H1 (cell line): Measurements from ENCODE around the gene EMX1. TPM values are rescaled to one million over a fixed set of nuclear protein-coding genes. Genes with fewer than 3 reads are reported as not detected.

ENCODE experiments used
- CTCF ChIA-PET: fragments of 300-600 bp; sonication (Branson Sonifier 250); formaldehyde crosslinking; loops from one replicate; lab custom pipeline; 2021; ENCODE audit not compliant: partially characterized antibody; lab: Charles Lee
- POLR2A ChIA-PET: fragments of 300-600 bp; sonication (Branson Sonifier 250); formaldehyde crosslinking; loops from one replicate; lab custom pipeline; 2021; ENCODE audit warnings: inconsistent platforms; ENCODE audit not compliant: partially characterized antibody; lab: Charles Lee
- DNase-seq, 2 experiments: peaks; one replicate each; pipeline versions ENCODE4 v3.0.0 to v3.0.0-alpha.2; 2010 to 2022; ENCODE audit warnings: low spot score in 2 of 2, low read depth in 1 of 2, mixed read lengths in 1 of 2
- FAIRE-seq: peaks from 2 replicates; lab custom pipeline; 2011; peaks lifted over from hg19 to GRCh38; lab: Jason Lieb, UNC
- H2AFZ ChIP-seq: 2 replicates; pipeline ENCODE4 v1.8.1; 2012; ENCODE audit warnings: low read length, inconsistent platforms
- H2AK5ac ChIP-seq: 2 replicates; pipeline ENCODE4 v1.6.1; 2013; ENCODE audit warnings: low read depth, low read length
- H2BK120ac ChIP-seq: replicated peaks from 2 replicates; pipeline ENCODE3; 2013; ENCODE audit warnings: low read depth, low read length, inconsistent platforms
- H2BK12ac ChIP-seq: 2 replicates; pipeline ENCODE4 v1.6.1; 2013; ENCODE audit warnings: low read depth, low read length
- H2BK15ac ChIP-seq: 2 replicates; pipeline ENCODE4 v1.6.1; 2013; ENCODE audit warnings: low read length
- H2BK20ac ChIP-seq: 2 replicates; pipeline ENCODE4 v1.6.1; 2013; ENCODE audit warnings: low read length
- H2BK5ac ChIP-seq: 2 replicates; pipeline ENCODE4 v1.6.1; 2013; ENCODE audit warnings: low read depth, low read length
- H3K14ac ChIP-seq: 2 replicates; pipeline ENCODE4 v1.6.1; 2013; ENCODE audit warnings: inconsistent platforms; ENCODE audit not compliant: insufficient read length
- H3K18ac ChIP-seq: 2 replicates; pipeline ENCODE4 v1.6.1; 2013; ENCODE audit warnings: low read length; ENCODE audit errors: extremely low read depth
- H3K23ac ChIP-seq: 2 replicates; pipeline ENCODE4 v1.6.1; 2013; ENCODE audit warnings: inconsistent platforms; ENCODE audit not compliant: insufficient read length
- H3K23me2 ChIP-seq: 2 replicates; pipeline ENCODE4 v1.6.1; 2013; ENCODE audit warnings: low read depth, low read length
- H3K27ac ChIP-seq: 2 replicates; pipeline ENCODE4 v1.6.1; 2011; ENCODE audit warnings: low read depth, low read length, inconsistent platforms
- H3K27me3 ChIP-seq, 4 experiments: replicated peaks in 1 of 4; 1 replicate in 1 of 4; 2 replicates in 3 of 4; pipeline versions ENCODE4 v1.6.1 to v1.8.1; 2011 to 2013; ENCODE audit warnings: low read length in 3 of 4, mild to moderate bottlenecking in 3 of 4, inconsistent platforms in 2 of 4, mixed read lengths in 2 of 4, moderate library complexity in 1 of 4; ENCODE audit not compliant: control insufficient read depth in 3 of 4, insufficient read depth in 3 of 4; ENCODE audit errors: extremely low read depth in 1 of 4
- H3K36me3 ChIP-seq, 4 experiments: 2 replicates each; pipeline versions ENCODE4 v1.6.1 to v1.8.1; 2011 to 2013; ENCODE audit warnings: mild to moderate bottlenecking in 4 of 4, low read length in 3 of 4, moderate library complexity in 2 of 4, control low read depth in 1 of 4, inconsistent platforms in 1 of 4; ENCODE audit not compliant: insufficient read depth in 4 of 4, control insufficient read depth in 2 of 4
- H3K4ac ChIP-seq: replicated peaks from 2 replicates; pipeline ENCODE3; 2013; ENCODE audit warnings: low read length, low read depth, mixed read lengths, inconsistent platforms; ENCODE audit not compliant: insufficient read length
- H3K4me1 ChIP-seq, 4 experiments: replicated peaks in 1 of 4; 1 replicate in 1 of 4; 2 replicates in 3 of 4; pipeline versions ENCODE4 v1.6.1 to v1.8.1; 2011 to 2013; ENCODE audit warnings: low read length in 3 of 4, inconsistent platforms in 2 of 4, mixed read lengths in 1 of 4; ENCODE audit not compliant: insufficient read depth in 4 of 4, control insufficient read depth in 3 of 4
- H3K4me2 ChIP-seq, 2 experiments: 2 replicates each; pipeline versions ENCODE4 v1.6.1 to v1.8.1; 2011 to 2013; ENCODE audit warnings: low read depth in 2 of 2, low read length in 2 of 2, control low read depth in 1 of 2, inconsistent platforms in 1 of 2, mild to moderate bottlenecking in 1 of 2; ENCODE audit not compliant: insufficient read depth in 1 of 2
- H3K4me3 ChIP-seq, 4 experiments: fragments of 200-600, 300-600 bp in 1 of 4; sonication (generic), shearing (Covaris generic), sonication (Bioruptor Twin) in 1 of 4; 2 replicates each; pipeline versions ENCODE4 v1.5.1 to v1.8.1; 2011 to 2016; ENCODE audit warnings: low read length in 4 of 4, low read depth in 3 of 4, control low read depth in 2 of 4, inconsistent platforms in 2 of 4, mild to moderate bottlenecking in 2 of 4, mixed read lengths in 1 of 4, moderate library complexity in 1 of 4; ENCODE audit not compliant: insufficient read depth in 2 of 4; ENCODE audit errors: extremely low read depth in 1 of 4
- H3K56ac ChIP-seq: replicated peaks from 2 replicates; pipeline ENCODE3; 2013; ENCODE audit warnings: low read depth, mild to moderate bottlenecking, mixed read lengths, low read length, inconsistent platforms; ENCODE audit not compliant: insufficient read length
- H3K79me1 ChIP-seq: 2 replicates; pipeline ENCODE4 v1.6.1; 2013; ENCODE audit warnings: low read depth, low read length, control low read depth
- H3K79me2 ChIP-seq, 2 experiments: 2 replicates each; pipeline versions ENCODE4 v1.6.1 to v1.8.1; 2012 to 2013; ENCODE audit warnings: low read length in 2 of 2, mild to moderate bottlenecking in 2 of 2, inconsistent platforms in 1 of 2; ENCODE audit not compliant: insufficient read depth in 2 of 2, control insufficient read depth in 1 of 2
- H3K9ac ChIP-seq, 4 experiments: replicated peaks in 1 of 4; 1 replicate in 1 of 4; 2 replicates in 3 of 4; pipeline versions ENCODE4 v1.6.1 to v1.8.1; 2011 to 2013; ENCODE audit warnings: low read depth in 3 of 4, low read length in 3 of 4, control low read depth in 2 of 4, mild to moderate bottlenecking in 2 of 4, moderate library complexity in 2 of 4, inconsistent platforms in 1 of 4; ENCODE audit errors: extremely low read depth in 1 of 4
- H3K9me3 ChIP-seq, 2 experiments: 2 replicates each; pipeline versions ENCODE4 v1.6.1 to v1.8.1; 2012 to 2013; ENCODE audit warnings: mild to moderate bottlenecking in 2 of 2, moderate library complexity in 2 of 2, control low read depth in 1 of 2, inconsistent platforms in 1 of 2, low read depth in 1 of 2, low read length in 1 of 2, mixed read lengths in 1 of 2; ENCODE audit not compliant: insufficient read depth in 2 of 2
- H4K20me1 ChIP-seq, 2 experiments: replicated peaks in 1 of 2; 2 replicates each; pipeline versions ENCODE3 to v1.8.1; 2011 to 2013; ENCODE audit warnings: inconsistent platforms in 2 of 2, low read length in 2 of 2, mild to moderate bottlenecking in 1 of 2; ENCODE audit not compliant: insufficient read depth in 2 of 2, control insufficient read depth in 1 of 2
- H4K5ac ChIP-seq: 2 replicates; pipeline ENCODE4 v1.6.1; 2013; ENCODE audit warnings: low read length, low read depth, mixed read lengths, inconsistent platforms; ENCODE audit not compliant: insufficient read length
- H4K8ac ChIP-seq: 2 replicates; pipeline ENCODE4 v1.8.0; 2013; ENCODE audit warnings: mild to moderate bottlenecking, moderate library complexity, low read length, inconsistent platforms; ENCODE audit not compliant: insufficient read depth; ENCODE audit errors: extremely low read depth
- H4K91ac ChIP-seq: replicated peaks from 2 replicates; pipeline ENCODE3; 2013; ENCODE audit warnings: low read length, mixed read lengths, inconsistent platforms; ENCODE audit not compliant: insufficient read length
- ASH2L ChIP-seq: fragments of 200-600, 300-600 bp; sonication (generic); IDR thresholded peaks from one replicate; pipeline ENCODE4 v1.7.1; 2017; ENCODE audit warnings: low read length
- CREB1 ChIP-seq: IDR thresholded peaks from 2 replicates; pipeline ENCODE4 v1.6.1; 2012; ENCODE audit warnings: inconsistent platforms
- CTBP2 ChIP-seq: IDR thresholded peaks from 2 replicates; pipeline ENCODE4 v1.7.0; 2011; ENCODE audit warnings: borderline replicate concordance, mild to moderate bottlenecking, moderate library complexity, mixed read lengths, low read length; ENCODE audit not compliant: insufficient read depth, insufficient read length
- KDM4A ChIP-seq: IDR thresholded peaks from one replicate; pipeline ENCODE4 v1.7.1; 2012; ENCODE audit warnings: low read depth, mild to moderate bottlenecking, moderate library complexity, low read length, inconsistent platforms; ENCODE audit not compliant: severe bottlenecking
- MAFK ChIP-seq: IDR thresholded peaks from 2 replicates; pipeline ENCODE4 v1.6.1; 2012; ENCODE audit warnings: low read depth, mild to moderate bottlenecking, improper control_type of control experiment, low read length
- PHF8 ChIP-seq: fragments of 200-600 bp; sonication (generic); conservative IDR thresholded peaks from 2 replicates; pipeline ENCODE4 v1.7.1; 2012; ENCODE audit warnings: low read depth, mild to moderate bottlenecking, inconsistent platforms, low read length, moderate library complexity
- RFX5 ChIP-seq: IDR thresholded peaks from 2 replicates; pipeline ENCODE4 v1.6.1; 2011; ENCODE audit warnings: low read depth, low read length, improper control_type of control experiment, borderline replicate concordance
- SAP30 ChIP-seq: fragments of 300-600 bp; sonication (generic); IDR thresholded peaks from 2 replicates; pipeline ENCODE4 v1.7.1; 2012; ENCODE audit warnings: low read length, moderate library complexity, mild to moderate bottlenecking, inconsistent platforms; ENCODE audit not compliant: insufficient read depth, insufficient replicate concordance
- SIX5 ChIP-seq: IDR thresholded peaks from 2 replicates; pipeline ENCODE4 v1.6.1; 2011; ENCODE audit warnings: mild to moderate bottlenecking, low read depth, low read length
- SP4 ChIP-seq: IDR thresholded peaks from 2 replicates; pipeline ENCODE4 v1.6.1; 2012; ENCODE audit warnings: low read length, inconsistent platforms
- YY1 ChIP-seq: IDR thresholded peaks from 2 replicates; pipeline ENCODE4 v1.6.1; 2011; ENCODE audit warnings: low read depth, mild to moderate bottlenecking, low read length
- WGBS, 2 experiments: shearing (Covaris generic) in 1 of 2; methylation state at CpG; one replicate each; pipeline versions ENCODE4 v1.1.6 to v1.1.7; 2013 to 2015; ENCODE audit warnings: low lambda C conversion rate in 2 of 2, mixed read lengths in 2 of 2, inconsistent platforms in 1 of 2, low coverage in 1 of 2, missing lambda C conversion rate in 1 of 2; ENCODE audit not compliant: insufficient replicate concordance in 2 of 2, insufficient coverage in 1 of 2, insufficient read length in 1 of 2; ENCODE audit errors: extremely low coverage in 1 of 2, missing lambda C conversion rate in 1 of 2; 5-methylcytosine and 5-hydroxymethylcytosine counted together
- polyA plus RNA-seq, 7 experiments: library from polyadenylated mRNA; depleted of rRNA in 3 of 7; stranded (reverse) in 5 of 7; unstranded in 2 of 7; fragments of >200 nt in 5 of 7; fragments of 200-250 nt in 2 of 7; gene quantifications; 1 replicate in 5 of 7; 2 replicates in 1 of 7; 4 replicates in 1 of 7; pipeline versions ENCODE4 v1.2.1 to v1.2.3, GENCODE V29; 2011 to 2013; ENCODE audit warnings: missing spikeins in 2 of 7, mixed read lengths in 2 of 7
- total RNA-seq: library from RNA; stranded (reverse); fragmentation: NEBNext Ultra II Directional; extraction: Animal tissue kit (Norgen Biotek cat#: 25700); gene quantifications from 2 replicates; pipeline ENCODE4 v1.2.1, GENCODE V29; 2021
- TF ChIP-seq, protein P1 (sequence below): IDR thresholded peaks from 2 replicates; pipeline ENCODE4 v1.6.1; 2012; ENCODE audit warnings: inconsistent platforms

The EMX1 gene
- total and polyA plus RNA-seq, 2 of the 8 experiments (the other 6 are each of a cell fraction or from before 2014, with no cell fraction given), result 2.4 to 4.9 TPM

DNA sequence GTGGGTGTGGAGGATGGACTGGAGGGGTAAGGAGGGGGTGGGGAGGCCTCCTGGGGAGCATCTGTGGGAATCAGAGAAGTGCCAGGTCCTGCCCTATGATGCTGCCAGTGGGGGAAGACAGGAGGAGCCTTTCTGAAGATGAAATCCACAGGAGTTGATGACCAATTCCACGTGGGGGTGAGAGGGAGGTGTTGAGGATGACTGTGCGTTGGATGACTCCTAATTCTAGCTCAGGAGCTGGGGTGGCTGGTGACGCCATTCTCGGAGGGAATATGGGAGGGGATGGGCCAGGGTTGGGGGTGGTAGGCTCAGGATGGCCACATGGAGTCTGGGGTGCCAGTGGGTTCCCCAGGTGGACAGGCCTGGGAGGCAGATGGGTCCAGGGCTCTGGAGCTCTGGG, 32.3 kb downstream of the EMX1 start:
- Histone ChIP-seq H3K79me2 (no peaks in the 10 kb centered on the region), H2AFZ (no peak overlapping the region), H3K9me3 (no peaks in the 10 kb centered on the region), H3K4ac (peak overlapping the region; percentile 98), H3K23me2 (no peaks in the 10 kb centered on the region), H2BK12ac (peak overlapping the region; percentile 100), H4K8ac (0 out of 2 replicates have a peak overlapping the region, but pooled peaks have one; percentile 8), H4K5ac (peak overlapping the region; percentile 16), H2BK15ac (no peak overlapping the region; the same call in 1 of the 2 replicates), H2BK5ac (peak overlapping the region; percentile 99; the same call in 1 of the 2 replicates), H3K79me1 (no peaks in the 10 kb centered on the region; the same call in 1 of the 2 replicates), H4K91ac (peak overlapping the region; percentile 100), H3K23ac (no peak overlapping the region), H3K18ac (peak overlapping the region; percentile 90; the same call in 1 of the 2 replicates), H2BK20ac (peak overlapping the region; percentile 29; the same call in 1 of the 2 replicates), H3K27me3 (peaks cover 0 to 5% (median under 1%) of the 10 kb centered on the region in 4 experiments; a peak in 1 of 7 replicates), H3K4me3 (no peak overlapping the region), H3K4me2 (no peak overlapping the region), H3K27ac (0 out of 2 replicates have a peak overlapping the region, but pooled peaks have one; percentile 1), H2BK120ac (peak overlapping the region; percentile 99), H3K4me1 (peaks cover 3 to 20% (median 17%) of the 10 kb centered on the region in 4 experiments), H2AK5ac (peak overlapping the region; percentile 91), H3K36me3 (no peaks in the 10 kb centered on the region), H3K9ac (no peak overlapping the region), H3K14ac (no peak overlapping the region), H3K56ac (no peak overlapping the region), H4K20me1 (no peaks in the 10 kb centered on the region)
- TF ChIP-seq YY1 (no peak), SIX5 (no peak), MAFK (no peak), CTBP2 (no peak), ASH2L (no peak), SP4 (no peak), PHF8 (no peak), RFX5 (no peak), SAP30 (no peak), KDM4A (no peak), CREB1 (no peak)
- TF ChIP-seq, protein P1, sequence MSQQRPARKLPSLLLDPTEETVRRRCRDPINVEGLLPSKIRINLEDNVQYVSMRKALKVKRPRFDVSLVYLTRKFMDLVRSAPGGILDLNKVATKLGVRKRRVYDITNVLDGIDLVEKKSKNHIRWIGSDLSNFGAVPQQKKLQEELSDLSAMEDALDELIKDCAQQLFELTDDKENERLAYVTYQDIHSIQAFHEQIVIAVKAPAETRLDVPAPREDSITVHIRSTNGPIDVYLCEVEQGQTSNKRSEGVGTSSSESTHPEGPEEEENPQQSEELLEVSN, result no peak
- FAIRE-seq (no peak), DNase-seq (no peak)
- CTCF ChIA-PET, result interaction anchor here (0.8 to 25.6 kb wide), 8 partner anchors 9 to 62 kb away, joined by 3 to 490 read pairs (median 12); partner anchors contain the start of gene SPR
- 85% methylated on average over 4 of the region's 4 CpGs; no CpG with 5 or more reads in 1 of the 2 experiments for WGBS, 2 experiments
- POLR2A ChIA-PET, result interaction anchor here (1.5 to 3.4 kb wide), 2 partner anchors 16 to 32 kb away, joined by 3 to 17 read pairs; partner anchors contain the start of gene EMX1
